Activated naive CD4-positive, alpha-beta T cell treated with Interleukin-2 at 50 U/mL for 16 hours (primary cell): ENCODE data around the gene RNF157.
"Not testable (repeated sequence)": the region's sequence is repeated elsewhere in the genome, so short reads cannot be mapped to it uniquely, and the experiment has no call there.

ENCODE experiments used
- DNase-seq: peaks from one replicate; pipeline ENCODE4 v3.0.0-alpha.2; 2020

The RNF157 gene

GRCh38 chr17:76270127-76270592 is 29.9 kb upstream of the RNF157 start:
- DNase-seq = no peak

GRCh38 chr17:76268991-76269981 is 29.0 kb upstream of the RNF157 start:
- no peak for DNase-seq

GRCh38 chr17:76268015-76268749 is 27.9 kb upstream of the RNF157 start:
- peak; percentile 79 for DNase-seq

- peak; percentile 31 for DNase-seq
Observed at GRCh38 chr17:76267581-76268001, 27.3 kb upstream of the RNF157 start.

- DNase-seq = no peak
Observed at GRCh38 chr17:76267051-76267576, 26.8 kb upstream of the RNF157 start.

GRCh38 chr17:76266244-76266938 is 26.1 kb upstream of the RNF157 start:
- no peak for DNase-seq

GRCh38 chr17:76265624-76266243 is 25.4 kb upstream of the RNF157 start:
- peak; percentile 63 for DNase-seq

GRCh38 chr17:76264755-76265623 is 24.7 kb upstream of the RNF157 start, which contains the start of gene UBALD2:
Gene UBALD2 (plus strand): TSS chr17:76265348. CDS start chr17:76265506, 158 bp downstream.
- DNase-seq = peak; percentile 99

GRCh38 chr17:76264425-76264754 is 24.1 kb upstream of the RNF157 start:
- DNase-seq = no peak

GRCh38 chr17:76263896-76264295 is 23.6 kb upstream of the RNF157 start:
- DNase-seq = no peak

GRCh38 chr17:76262732-76263344 is 22.5 kb upstream of the RNF157 start:
- DNase-seq = no peak

GRCh38 chr17:76261421-76262215 is 21.3 kb upstream of the RNF157 start:
- no peak for DNase-seq

- no peak for DNase-seq
Observed at GRCh38 chr17:76260669-76261068, 20.4 kb upstream of the RNF157 start.

GRCh38 chr17:76260220-76260619 is 19.9 kb upstream of the RNF157 start:
- DNase-seq = no peak

GRCh38 chr17:76256430-76257050 is 16.2 kb upstream of the RNF157 start:
- not testable (repeated sequence) for DNase-seq

- no peak for DNase-seq
Observed at GRCh38 chr17:76255801-76256429, 15.6 kb upstream of the RNF157 start.

- DNase-seq = no peak
Observed at GRCh38 chr17:76254275-76254674, 14.0 kb upstream of the RNF157 start.

- DNase-seq = no peak
Observed at GRCh38 chr17:76253841-76254240, 13.5 kb upstream of the RNF157 start.
